ENCODE data around the gene RPL6. TPM values are rescaled to one million over a fixed set of nuclear protein-coding genes. Genes with fewer than 3 reads are reported as not detected.
"Not testable (repeated sequence)": the region's sequence is repeated elsewhere in the genome, so short reads cannot be mapped to it uniquely, and the experiment has no call there.

RPL6 gene
- total and polyA plus RNA-seq, 4 donors: 1,004 to 2,870 (median 1,243) TPM

DNA sequence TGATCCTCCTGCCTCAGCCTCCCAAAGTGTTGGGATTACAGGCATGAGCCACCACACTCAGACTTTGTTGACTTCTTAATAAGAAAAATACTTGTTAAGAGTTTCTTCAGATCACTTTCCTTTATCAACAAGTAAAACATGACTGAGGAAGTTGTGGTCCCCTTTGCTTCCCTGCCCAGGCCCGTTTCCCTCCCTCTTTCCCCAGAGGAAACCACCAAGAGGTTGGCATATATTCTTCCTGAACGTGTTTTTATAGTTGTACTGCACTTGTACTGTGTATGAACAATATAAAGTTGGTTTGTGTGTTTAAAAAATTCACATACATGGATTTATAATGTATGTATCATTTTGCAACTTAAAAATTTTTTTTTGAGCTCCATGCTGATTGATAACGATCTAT lies 37.7 kb upstream of the RPL6 start:
- no peak overlapping the region for H3K9ac ChIP-seq (ENCODE audit: insufficient read depth in 1 of 2, low read length in 2 of 2)
- DNase-seq (no peak), ATAC-seq (ENCODE audit: insufficient read depth, low FRiP score) (no peak)
- H3K27ac ChIP-seq (ENCODE audit: low read depth in 1 of 2, low read length in 1 of 2): no peak overlapping the region
- peaks cover 0 to 26% (median 9%) of the 10 kb centered on the region in 4 donors for H3K36me3 ChIP-seq (ENCODE audit: control insufficient read depth in 4 of 4, insufficient read depth in 4 of 4, low read length in 4 of 4)
- no peaks in the 10 kb centered on the region for H3K4me1 ChIP-seq (ENCODE audit: control insufficient read depth in 5 of 5, insufficient read depth in 5 of 5, low read length in 5 of 5)
- no peaks in the 10 kb centered on the region for H3K27me3 ChIP-seq (ENCODE audit: control insufficient read depth in 3 of 3, insufficient read depth in 3 of 3, low read length in 2 of 3)
- 29 to 53% methylated on average over 3 of the region's 3 CpGs for WGBS, 2 donors
- TF ChIP-seq, protein P1, sequence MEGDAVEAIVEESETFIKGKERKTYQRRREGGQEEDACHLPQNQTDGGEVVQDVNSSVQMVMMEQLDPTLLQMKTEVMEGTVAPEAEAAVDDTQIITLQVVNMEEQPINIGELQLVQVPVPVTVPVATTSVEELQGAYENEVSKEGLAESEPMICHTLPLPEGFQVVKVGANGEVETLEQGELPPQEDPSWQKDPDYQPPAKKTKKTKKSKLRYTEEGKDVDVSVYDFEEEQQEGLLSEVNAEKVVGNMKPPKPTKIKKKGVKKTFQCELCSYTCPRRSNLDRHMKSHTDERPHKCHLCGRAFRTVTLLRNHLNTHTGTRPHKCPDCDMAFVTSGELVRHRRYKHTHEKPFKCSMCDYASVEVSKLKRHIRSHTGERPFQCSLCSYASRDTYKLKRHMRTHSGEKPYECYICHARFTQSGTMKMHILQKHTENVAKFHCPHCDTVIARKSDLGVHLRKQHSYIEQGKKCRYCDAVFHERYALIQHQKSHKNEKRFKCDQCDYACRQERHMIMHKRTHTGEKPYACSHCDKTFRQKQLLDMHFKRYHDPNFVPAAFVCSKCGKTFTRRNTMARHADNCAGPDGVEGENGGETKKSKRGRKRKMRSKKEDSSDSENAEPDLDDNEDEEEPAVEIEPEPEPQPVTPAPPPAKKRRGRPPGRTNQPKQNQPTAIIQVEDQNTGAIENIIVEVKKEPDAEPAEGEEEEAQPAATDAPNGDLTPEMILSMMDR (IDR thresholded peaks at IDR 0.05; ENCODE audit: control extremely low read depth, extremely low read depth): no peak
- H3K9me3 ChIP-seq (ENCODE audit: control insufficient read depth in 4 of 4, insufficient read depth in 3 of 4, low read length in 3 of 4): no peaks in the 10 kb centered on the region
- no peak overlapping the region for H3K4me3 ChIP-seq

DNA sequence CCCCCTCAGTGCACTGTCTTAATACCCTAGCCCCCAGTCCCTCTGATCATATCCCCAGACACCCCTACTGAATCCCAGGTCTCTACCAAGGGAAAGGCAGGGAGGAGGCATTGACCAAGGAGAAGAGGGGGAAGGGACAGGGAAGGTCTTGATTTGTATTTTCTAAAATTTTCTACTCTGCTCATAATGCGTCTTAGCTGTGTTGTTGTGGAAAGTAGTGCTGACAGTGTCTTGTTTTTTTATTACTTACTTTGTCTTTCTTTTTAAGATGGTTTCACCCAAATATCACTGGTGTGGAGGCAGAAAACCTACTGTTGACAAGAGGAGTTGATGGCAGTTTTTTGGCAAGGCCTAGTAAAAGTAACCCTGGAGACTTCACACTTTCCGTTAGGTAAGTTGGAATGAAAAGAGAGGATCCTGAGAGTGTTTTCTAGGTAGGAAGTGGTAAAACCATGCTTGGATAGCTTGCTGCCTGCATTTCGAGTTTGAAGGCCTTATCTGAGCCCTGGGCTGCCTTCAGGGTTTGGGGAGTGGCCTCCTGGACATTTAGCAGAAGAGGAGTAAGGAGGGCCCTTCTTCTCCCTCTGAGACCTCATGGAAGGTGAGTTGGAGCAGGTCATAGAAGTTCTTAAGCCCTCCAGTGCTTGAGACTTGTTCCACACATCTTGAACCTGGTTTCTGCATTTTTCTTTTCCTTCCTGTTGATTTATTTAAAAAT lies 36.8 kb upstream of the RPL6 start:
- no peaks in the 10 kb centered on the region for H3K27me3 ChIP-seq (ENCODE audit: control insufficient read depth in 3 of 3, insufficient read depth in 3 of 3, low read length in 2 of 3)
- no peak overlapping the region for H3K9ac ChIP-seq (ENCODE audit: insufficient read depth in 1 of 2, low read length in 2 of 2)
- DNase-seq (no peak), ATAC-seq (ENCODE audit: insufficient read depth, low FRiP score) (no peak)
- no peaks in the 10 kb centered on the region for H3K9me3 ChIP-seq (ENCODE audit: control insufficient read depth in 4 of 4, insufficient read depth in 3 of 4, low read length in 3 of 4)
- peaks cover 0 to 19% (median 9%) of the 10 kb centered on the region in 4 donors for H3K36me3 ChIP-seq (ENCODE audit: control insufficient read depth in 4 of 4, insufficient read depth in 4 of 4, low read length in 4 of 4)
- TF ChIP-seq, protein P1 (IDR thresholded peaks at IDR 0.05; ENCODE audit: control extremely low read depth, extremely low read depth): no peak
- no peaks in the 10 kb centered on the region for H3K4me1 ChIP-seq (ENCODE audit: control insufficient read depth in 5 of 5, insufficient read depth in 5 of 5, low read length in 5 of 5)
- no peak overlapping the region for H3K27ac ChIP-seq (ENCODE audit: low read depth in 1 of 2, low read length in 1 of 2)
- WGBS, 2 donors: 77 to 83% methylated on average over 3 of the region's 3 CpGs
- no peak overlapping the region for H3K4me3 ChIP-seq

GRCh38 chr12:112443916-112444315 lies 34.5 kb upstream of the RPL6 start:
- H3K9me3 ChIP-seq (ENCODE audit: control insufficient read depth in 4 of 4, insufficient read depth in 3 of 4, low read length in 3 of 4): no peaks in the 10 kb centered on the region
- TF ChIP-seq, protein P1 (IDR thresholded peaks at IDR 0.05; ENCODE audit: control extremely low read depth, extremely low read depth): no peak
- DNase-seq: no peak
- no peak overlapping the region for H3K27ac ChIP-seq (ENCODE audit: low read depth in 1 of 2, low read length in 1 of 2)
- 98 to 99% methylated on average over 4 of the region's 4 CpGs for WGBS, 2 donors
- no peaks in the 10 kb centered on the region for H3K4me1 ChIP-seq (ENCODE audit: control insufficient read depth in 5 of 5, insufficient read depth in 5 of 5, low read length in 5 of 5)
- peaks cover 0 to 8% (median 5%) of the 10 kb centered on the region in 4 donors for H3K36me3 ChIP-seq (ENCODE audit: control insufficient read depth in 4 of 4, insufficient read depth in 4 of 4, low read length in 4 of 4)
- H3K4me3 ChIP-seq: no peak overlapping the region
- no peak overlapping the region for H3K9ac ChIP-seq (ENCODE audit: insufficient read depth in 1 of 2, low read length in 2 of 2)
- no peak for ATAC-seq (ENCODE audit: insufficient read depth, low FRiP score)
- H3K27me3 ChIP-seq (ENCODE audit: control insufficient read depth in 3 of 3, insufficient read depth in 3 of 3, low read length in 2 of 3): no peaks in the 10 kb centered on the region

- H3K4me3 ChIP-seq; H3K27me3 ChIP-seq (ENCODE audit: control insufficient read depth in 3 of 3, insufficient read depth in 3 of 3, low read length in 2 of 3); H3K9ac ChIP-seq (ENCODE audit: insufficient read depth in 1 of 2, low read length in 2 of 2); H3K9me3 ChIP-seq (ENCODE audit: control insufficient read depth in 4 of 4, insufficient read depth in 3 of 4, low read length in 3 of 4); ATAC-seq (ENCODE audit: insufficient read depth, low FRiP score); DNase-seq; H3K27ac ChIP-seq (ENCODE audit: low read depth in 1 of 2, low read length in 1 of 2); H3K36me3 ChIP-seq (ENCODE audit: control insufficient read depth in 4 of 4, insufficient read depth in 4 of 4, low read length in 4 of 4); H3K4me1 ChIP-seq (ENCODE audit: control insufficient read depth in 5 of 5, insufficient read depth in 5 of 5, low read length in 5 of 5): not testable (repeated sequence)
- 95 to 96% methylated on average over 9 of the region's 9 CpGs for WGBS, 2 donors
Observed at GRCh38 chr12:112440653-112441052, 31.2 kb upstream of the RPL6 start.

Measured in lung (tissue), 12 donors.